K562 (cell line): ENCODE measurements around the gene ABCF3. TPM values are rescaled to one million over a fixed set of nuclear protein-coding genes. Genes with fewer than 3 reads are reported as not detected.

Experiments used
- ATAC-seq: fragments of 200-7000 bp; cut with Tn5 transposase; 3 replicates; pipeline ENCODE4 v1.9.1; 2020; ENCODE audit warnings: moderate library complexity
- BruUV-seq: library from RNA; stranded (reverse); fragments of 400-500 nt; replicated peaks from 2 replicates; lab custom pipeline; 2021; lab: Mats Ljungman, UMichigan
- CTCF ChIA-PET: fragments of 300-600 bp; formaldehyde crosslinking; extraction: SDS; loops from one replicate; lab custom pipeline; 2021; ENCODE audit warnings: low intra/inter-chr PET ratio; lab: Yijun Ruan, JAX
- POLR2A ChIA-PET: fragments of 300-600, 350-650 bp; sonication (Branson Sonifier 250); formaldehyde crosslinking; extraction: SDS; loops from one replicate; lab custom pipeline; 2021; ENCODE audit warnings: antibody characterized with exemption, inconsistent platforms; lab: Yijun Ruan, JAX
- DNase-seq, 4 experiments: peaks; one replicate each; pipeline versions ENCODE4 v3.0.0 to v3.0.0-alpha.2; 2011 to 2018; ENCODE audit warnings: low spot score in 3 of 4, mixed read lengths in 3 of 4; ENCODE audit errors: extremely low read depth in 1 of 4
- FAIRE-seq: peaks from 2 replicates; lab custom pipeline; 2011; peaks lifted over from hg19 to GRCh38; lab: Jason Lieb, UNC
- H2AFZ ChIP-seq: 2 replicates; pipeline ENCODE4 v1.6.0; 2011; ENCODE audit warnings: low read depth, low read length, control low read depth, inconsistent platforms
- H3K27ac ChIP-seq: fragments of 200-600 bp; 3 replicates; pipeline ENCODE4 v1.8.0; 2011; ENCODE audit warnings: low read depth, mild to moderate bottlenecking, control low read depth, inconsistent platforms, low read length, moderate library complexity, mixed read lengths; ENCODE audit errors: extremely low read depth
- H3K27me3 ChIP-seq, 2 experiments: fragments of 300-600 bp in 1 of 2; 2 replicates in 1 of 2; 3 replicates in 1 of 2; pipeline versions ENCODE4 v1.6.0 to v1.8.0; 2011; ENCODE audit warnings: inconsistent platforms in 2 of 2, low read length in 2 of 2, mild to moderate bottlenecking in 1 of 2, mixed read lengths in 1 of 2, moderate library complexity in 1 of 2; ENCODE audit not compliant: control insufficient read depth in 2 of 2, insufficient read depth in 2 of 2
- H3K36me3 ChIP-seq: fragments of 300-600 bp; 3 replicates; pipeline ENCODE4 v1.8.0; 2011; ENCODE audit warnings: mild to moderate bottlenecking, low read length, inconsistent platforms; ENCODE audit not compliant: control insufficient read depth, insufficient read depth
- H3K4me1 ChIP-seq, 2 experiments: fragments of 200-600 bp in 1 of 2; replicated peaks in 1 of 2; 2 replicates in 1 of 2; 3 replicates in 1 of 2; pipeline versions ENCODE4 v1.5.1 to v1.8.0; 2011; ENCODE audit warnings: inconsistent platforms in 2 of 2, low read length in 2 of 2, mild to moderate bottlenecking in 1 of 2, mixed read lengths in 1 of 2, moderate library complexity in 1 of 2; ENCODE audit not compliant: control insufficient read depth in 2 of 2, insufficient read depth in 2 of 2
- H3K4me2 ChIP-seq: 2 replicates; pipeline ENCODE4 v1.6.1; 2011; ENCODE audit warnings: low read length, control low read depth, inconsistent platforms, mixed read lengths; ENCODE audit not compliant: insufficient read depth
- H3K4me3 ChIP-seq: fragments of 200-600 bp; sonication (generic), shearing (Covaris generic); 2 replicates; pipeline ENCODE4 v1.5.1; 2016; ENCODE audit warnings: control low read depth, inconsistent platforms
- H3K79me2 ChIP-seq: fragments of 200-600 bp; 3 replicates; pipeline ENCODE4 v1.8.0; 2011; ENCODE audit warnings: low read length, inconsistent platforms; ENCODE audit not compliant: control insufficient read depth, insufficient read depth
- H3K9ac ChIP-seq, 2 experiments: 2 replicates each; pipeline versions ENCODE4 v1.6.0 to v1.6.1; 2011; ENCODE audit warnings: low read depth in 2 of 2, low read length in 2 of 2, control low read depth in 1 of 2, inconsistent platforms in 1 of 2, mild to moderate bottlenecking in 1 of 2, mixed read lengths in 1 of 2; ENCODE audit not compliant: insufficient read depth in 1 of 2
- H3K9me1 ChIP-seq: one replicate; pipeline ENCODE4 v1.6.0; 2011; ENCODE audit warnings: inconsistent platforms, mild to moderate bottlenecking, low read length, moderate library complexity; ENCODE audit not compliant: control insufficient read depth, insufficient read depth
- H3K9me3 ChIP-seq: replicated peaks from 2 replicates; pipeline ENCODE4 v1.5.1; 2011; ENCODE audit warnings: low read depth, low read length, inconsistent platforms; ENCODE audit not compliant: control insufficient read depth, insufficient read depth
- H4K20me1 ChIP-seq: replicated peaks from 2 replicates; pipeline ENCODE4 v1.6.1; 2011; ENCODE audit warnings: low read length, inconsistent platforms, mixed read lengths; ENCODE audit not compliant: control insufficient read depth, insufficient read depth
- FOSL1 ChIP-seq: fragments of 200-800 bp; sonication (Bioruptor generic); conservative IDR thresholded peaks from 2 replicates; pipeline ENCODE4 v1.6.1; 2016; ENCODE audit warnings: missing genetic modification characterization, missing compliant biosample characterization
- RB1 ChIP-seq: fragments of 450-650 bp; IDR thresholded peaks from 2 replicates; pipeline ENCODE4 v1.6.1; 2017; ENCODE audit warnings: low read depth, mild to moderate bottlenecking
- RBFOX2 ChIP-seq: fragments of 200-400 bp; formaldehyde crosslinking; IDR thresholded peaks from 2 replicates; pipeline ENCODE4 v1.6.1; 2017; ENCODE audit warnings: low read depth, mild to moderate bottlenecking, low read length, moderate library complexity
- RNF2 ChIP-seq: sonication (generic); IDR thresholded peaks from 2 replicates; pipeline ENCODE4 v1.6.1; 2016
- TOE1 ChIP-seq, 2 experiments: fragments of 450-650 bp in 1 of 2; sonication (generic) in 1 of 2; formaldehyde crosslinking in 1 of 2; IDR thresholded peaks; 2 replicates each; pipeline versions ENCODE4 v1.7.1 to v1.8.0; 2016 to 2022; ENCODE audit warnings: borderline replicate concordance in 2 of 2, mild to moderate bottlenecking in 2 of 2, antibody characterized with exemption in 1 of 2, inconsistent platforms in 1 of 2, low read depth in 1 of 2, missing genetic modification reagents in 1 of 2, moderate library complexity in 1 of 2
- ZNF121 ChIP-seq: sonication (generic); formaldehyde crosslinking; conservative IDR thresholded peaks from 2 replicates; pipeline ENCODE4 v1.8.0; 2022; ENCODE audit warnings: missing genetic modification reagents
- ZNF57 ChIP-seq: fragments of 450-650 bp; formaldehyde crosslinking; IDR thresholded peaks from 2 replicates; pipeline ENCODE4 v1.4.0; 2020; ENCODE audit warnings: mild to moderate bottlenecking, moderate library complexity
- WGBS: fragments of 100-300 bp; shearing (Covaris generic); methylation state at CpG from one replicate; pipeline ENCODE4 v1.1.6; 2016; ENCODE audit warnings: low coverage, mixed read lengths; ENCODE audit not compliant: insufficient coverage; ENCODE audit errors: missing lambda C conversion rate; 5-methylcytosine and 5-hydroxymethylcytosine counted together
- in situ Hi-C: fragments of 300-500 bp; cut with MboI; formaldehyde crosslinking; loops from 4 replicates; pipeline ENCODE4 v1.15.0; 2018; ENCODE audit warnings: inconsistent platforms, mixed read lengths
- intact Hi-C: fragments of 100-400 bp; cut with micrococcal nuclease; formaldehyde crosslinking; loops from 2 replicates; pipeline ENCODE4 v1.14.2; 2022
- polyA plus RNA-seq, 8 experiments: library from polyadenylated mRNA; depleted of rRNA in 4 of 8; stranded (reverse) in 5 of 8; unstranded in 3 of 8; fragments of >200 nt; fragmentation: Nextera tagmentation in 2 of 8; fragmentation: Illumina TruSeq in 1 of 8; extraction: Ambion mirVana in 2 of 8; extraction: Trizol in 1 of 8; gene quantifications; 2 replicates each; pipeline versions ENCODE4 v1.2.1 to v1.2.3, GENCODE V29; 2011 to 2014; ENCODE audit warnings: inconsistent platforms in 1 of 8, missing spikeins in 1 of 8
- total RNA-seq, 7 experiments: library from RNA; depleted of rRNA in 6 of 7; stranded (reverse); fragments of >200 nt in 6 of 7; fragmentation: Illumina TruSeq in 2 of 7; extraction: Trizol in 2 of 7; gene quantifications; 2 replicates each; pipeline versions ENCODE4 v1.2.1 to v1.2.3, GENCODE V29; 2011 to 2021; ENCODE audit warnings: low replicate concordance in 1 of 7
- TF ChIP-seq, protein P1 (sequence below): fragments of 250-450 bp; sonication (Bioruptor Pico); IDR thresholded peaks from 2 replicates; pipeline ENCODE4 v1.8.0; 2021; ENCODE audit warnings: moderate library complexity, mild to moderate bottlenecking, inconsistent platforms
- TF ChIP-seq, protein P2 (sequence below), 2 experiments: IDR thresholded peaks; 2 replicates each; pipeline ENCODE4 v1.6.1; 2012; ENCODE audit warnings: improper control_type of control experiment in 2 of 2, low read depth in 2 of 2, low read length in 2 of 2, borderline replicate concordance in 1 of 2
- TF ChIP-seq, protein P3 (sequence below): sonication (generic); formaldehyde crosslinking; IDR thresholded peaks from 2 replicates; pipeline ENCODE4 v1.8.0; 2022; ENCODE audit warnings: mild to moderate bottlenecking, missing genetic modification reagents

The ABCF3 gene
- total and polyA plus RNA-seq, 9 of the 15 experiments (the other 6 are each of a cell fraction or from before 2014, with no cell fraction given), result 6.7 to 77.9 (median 45.1) TPM

DNA sequence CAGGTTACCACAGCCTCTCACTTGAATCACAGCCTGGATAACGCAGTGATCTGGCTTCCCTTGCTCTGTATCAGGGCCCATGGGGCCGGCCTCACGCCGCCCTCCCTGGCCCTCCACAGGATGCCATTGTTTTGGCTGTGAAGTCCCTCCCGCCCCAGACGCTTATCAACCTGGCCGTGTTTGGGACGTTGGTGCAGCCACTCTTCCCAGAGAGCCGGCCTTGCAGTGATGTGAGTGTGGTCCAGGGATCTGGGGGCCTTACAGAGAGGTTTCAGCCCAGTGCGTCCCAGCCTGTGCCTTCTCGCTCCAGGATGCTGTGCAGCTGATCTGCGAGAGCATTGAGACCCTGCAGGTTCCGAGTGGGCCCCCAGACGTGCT lies 50.0 kb downstream of the ABCF3 start:
- intact Hi-C loops, result no loop called here
- no peaks in the 10 kb centered on the region for H3K9me3 ChIP-seq
- no peaks in the 10 kb centered on the region for H3K36me3 ChIP-seq
- in situ Hi-C loops, result no loop called here
- no peak for TF ChIP-seq RB1
- no peak for TF ChIP-seq RBFOX2
- no peak for TF ChIP-seq ZNF121 (CRISPR knock-in tag)
- TF ChIP-seq, protein P1, sequence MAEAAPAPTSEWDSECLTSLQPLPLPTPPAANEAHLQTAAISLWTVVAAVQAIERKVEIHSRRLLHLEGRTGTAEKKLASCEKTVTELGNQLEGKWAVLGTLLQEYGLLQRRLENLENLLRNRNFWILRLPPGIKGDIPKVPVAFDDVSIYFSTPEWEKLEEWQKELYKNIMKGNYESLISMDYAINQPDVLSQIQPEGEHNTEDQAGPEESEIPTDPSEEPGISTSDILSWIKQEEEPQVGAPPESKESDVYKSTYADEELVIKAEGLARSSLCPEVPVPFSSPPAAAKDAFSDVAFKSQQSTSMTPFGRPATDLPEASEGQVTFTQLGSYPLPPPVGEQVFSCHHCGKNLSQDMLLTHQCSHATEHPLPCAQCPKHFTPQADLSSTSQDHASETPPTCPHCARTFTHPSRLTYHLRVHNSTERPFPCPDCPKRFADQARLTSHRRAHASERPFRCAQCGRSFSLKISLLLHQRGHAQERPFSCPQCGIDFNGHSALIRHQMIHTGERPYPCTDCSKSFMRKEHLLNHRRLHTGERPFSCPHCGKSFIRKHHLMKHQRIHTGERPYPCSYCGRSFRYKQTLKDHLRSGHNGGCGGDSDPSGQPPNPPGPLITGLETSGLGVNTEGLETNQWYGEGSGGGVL (CRISPR knock-in tag), result no peak
- TF ChIP-seq ZNF57 (CRISPR knock-in tag), result no peak
- no peak for TF ChIP-seq FOSL1 (tag)
- TF ChIP-seq RNF2, result no peak
- TF ChIP-seq, protein P2, sequence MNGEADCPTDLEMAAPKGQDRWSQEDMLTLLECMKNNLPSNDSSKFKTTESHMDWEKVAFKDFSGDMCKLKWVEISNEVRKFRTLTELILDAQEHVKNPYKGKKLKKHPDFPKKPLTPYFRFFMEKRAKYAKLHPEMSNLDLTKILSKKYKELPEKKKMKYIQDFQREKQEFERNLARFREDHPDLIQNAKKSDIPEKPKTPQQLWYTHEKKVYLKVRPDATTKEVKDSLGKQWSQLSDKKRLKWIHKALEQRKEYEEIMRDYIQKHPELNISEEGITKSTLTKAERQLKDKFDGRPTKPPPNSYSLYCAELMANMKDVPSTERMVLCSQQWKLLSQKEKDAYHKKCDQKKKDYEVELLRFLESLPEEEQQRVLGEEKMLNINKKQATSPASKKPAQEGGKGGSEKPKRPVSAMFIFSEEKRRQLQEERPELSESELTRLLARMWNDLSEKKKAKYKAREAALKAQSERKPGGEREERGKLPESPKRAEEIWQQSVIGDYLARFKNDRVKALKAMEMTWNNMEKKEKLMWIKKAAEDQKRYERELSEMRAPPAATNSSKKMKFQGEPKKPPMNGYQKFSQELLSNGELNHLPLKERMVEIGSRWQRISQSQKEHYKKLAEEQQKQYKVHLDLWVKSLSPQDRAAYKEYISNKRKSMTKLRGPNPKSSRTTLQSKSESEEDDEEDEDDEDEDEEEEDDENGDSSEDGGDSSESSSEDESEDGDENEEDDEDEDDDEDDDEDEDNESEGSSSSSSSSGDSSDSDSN (IDR thresholded peaks at IDR 0.05; ENCODE audit: borderline replicate concordance in 1 of 2, low read depth in 2 of 2, low read length in 2 of 2), result no peak
- TF ChIP-seq TOE1 (IDR thresholded peaks at IDR 0.05; ENCODE audit: borderline replicate concordance), result no peak
- no peak for TF ChIP-seq TOE1 (CRISPR knock-in tag; IDR thresholded peaks at IDR 0.05; ENCODE audit: borderline replicate concordance, low read depth)
- TF ChIP-seq, protein P3, sequence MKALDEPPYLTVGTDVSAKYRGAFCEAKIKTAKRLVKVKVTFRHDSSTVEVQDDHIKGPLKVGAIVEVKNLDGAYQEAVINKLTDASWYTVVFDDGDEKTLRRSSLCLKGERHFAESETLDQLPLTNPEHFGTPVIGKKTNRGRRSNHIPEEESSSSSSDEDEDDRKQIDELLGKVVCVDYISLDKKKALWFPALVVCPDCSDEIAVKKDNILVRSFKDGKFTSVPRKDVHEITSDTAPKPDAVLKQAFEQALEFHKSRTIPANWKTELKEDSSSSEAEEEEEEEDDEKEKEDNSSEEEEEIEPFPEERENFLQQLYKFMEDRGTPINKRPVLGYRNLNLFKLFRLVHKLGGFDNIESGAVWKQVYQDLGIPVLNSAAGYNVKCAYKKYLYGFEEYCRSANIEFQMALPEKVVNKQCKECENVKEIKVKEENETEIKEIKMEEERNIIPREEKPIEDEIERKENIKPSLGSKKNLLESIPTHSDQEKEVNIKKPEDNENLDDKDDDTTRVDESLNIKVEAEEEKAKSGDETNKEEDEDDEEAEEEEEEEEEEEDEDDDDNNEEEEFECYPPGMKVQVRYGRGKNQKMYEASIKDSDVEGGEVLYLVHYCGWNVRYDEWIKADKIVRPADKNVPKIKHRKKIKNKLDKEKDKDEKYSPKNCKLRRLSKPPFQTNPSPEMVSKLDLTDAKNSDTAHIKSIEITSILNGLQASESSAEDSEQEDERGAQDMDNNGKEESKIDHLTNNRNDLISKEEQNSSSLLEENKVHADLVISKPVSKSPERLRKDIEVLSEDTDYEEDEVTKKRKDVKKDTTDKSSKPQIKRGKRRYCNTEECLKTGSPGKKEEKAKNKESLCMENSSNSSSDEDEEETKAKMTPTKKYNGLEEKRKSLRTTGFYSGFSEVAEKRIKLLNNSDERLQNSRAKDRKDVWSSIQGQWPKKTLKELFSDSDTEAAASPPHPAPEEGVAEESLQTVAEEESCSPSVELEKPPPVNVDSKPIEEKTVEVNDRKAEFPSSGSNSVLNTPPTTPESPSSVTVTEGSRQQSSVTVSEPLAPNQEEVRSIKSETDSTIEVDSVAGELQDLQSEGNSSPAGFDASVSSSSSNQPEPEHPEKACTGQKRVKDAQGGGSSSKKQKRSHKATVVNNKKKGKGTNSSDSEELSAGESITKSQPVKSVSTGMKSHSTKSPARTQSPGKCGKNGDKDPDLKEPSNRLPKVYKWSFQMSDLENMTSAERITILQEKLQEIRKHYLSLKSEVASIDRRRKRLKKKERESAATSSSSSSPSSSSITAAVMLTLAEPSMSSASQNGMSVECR (CRISPR knock-in tag), result no peak
- H3K4me1 ChIP-seq, result peaks cover 0 to 23% of the 10 kb centered on the region in 2 experiments; a peak in 2 of 5 replicates
- no peak overlapping the region for H3K4me3 ChIP-seq
- peaks cover 21 to 45% of the 10 kb centered on the region in 2 experiments for H3K27me3 ChIP-seq
- no peak overlapping the region for H3K4me2 ChIP-seq
- H2AFZ ChIP-seq, result no peak overlapping the region
- peaks cover 14% of the 10 kb centered on the region; the same call in 1 of the 2 replicates for H4K20me1 ChIP-seq
- DNase-seq (no peak), FAIRE-seq (no peak), ATAC-seq (peak; percentile 11; the same call in 1 of the 3 replicates)
- no peaks in the 10 kb centered on the region for H3K79me2 ChIP-seq
- no peak overlapping the region for H3K27ac ChIP-seq
- POLR2A ChIA-PET, result interaction anchor here (0.7 kb wide), 1 partner anchor 423 kb away, joined by 3 read pairs; no protein-coding TSS in a partner anchor
- WGBS, result 8% methylated on average over 12 of the region's 14 CpGs
- 0 out of 4 replicates have a peak overlapping the region, but pooled peaks of 1 of the 2 experiments have one; percentile 30 for H3K9ac ChIP-seq
- H3K9me1 ChIP-seq, result no peaks in the 10 kb centered on the region
- BruUV-seq, result no TSS peak
- CTCF ChIA-PET, result no interaction called here
